Astrocyte of the cerebellum (primary cell): ENCODE results near the gene CEPT1.
A peak's percentile ranks its signal among the peaks of the same experiment; 100 is the strongest.

Experiments
- DNase-seq: peaks from one replicate; pipeline ENCODE4 v3.0.0-alpha.2; 2011; ENCODE audit warnings: low read depth
- H3K4me3 ChIP-seq: 2 replicates; pipeline ENCODE4 v1.5.1; 2011; ENCODE audit warnings: mild to moderate bottlenecking, low read depth, low read length, moderate library complexity
- in situ Hi-C: cut with HindIII; loops from 2 replicates; pipeline ENCODE4 v1.10.0; 2017; ENCODE audit warnings: low sequenced_read_pairs
- TF ChIP-seq, protein P1 (sequence below): IDR thresholded peaks from 2 replicates; pipeline ENCODE4 v1.5.1; 2012; ENCODE audit warnings: low read length, low read depth, moderate library complexity, mild to moderate bottlenecking; ENCODE audit errors: missing control alignments

Gene CEPT1

DNA sequence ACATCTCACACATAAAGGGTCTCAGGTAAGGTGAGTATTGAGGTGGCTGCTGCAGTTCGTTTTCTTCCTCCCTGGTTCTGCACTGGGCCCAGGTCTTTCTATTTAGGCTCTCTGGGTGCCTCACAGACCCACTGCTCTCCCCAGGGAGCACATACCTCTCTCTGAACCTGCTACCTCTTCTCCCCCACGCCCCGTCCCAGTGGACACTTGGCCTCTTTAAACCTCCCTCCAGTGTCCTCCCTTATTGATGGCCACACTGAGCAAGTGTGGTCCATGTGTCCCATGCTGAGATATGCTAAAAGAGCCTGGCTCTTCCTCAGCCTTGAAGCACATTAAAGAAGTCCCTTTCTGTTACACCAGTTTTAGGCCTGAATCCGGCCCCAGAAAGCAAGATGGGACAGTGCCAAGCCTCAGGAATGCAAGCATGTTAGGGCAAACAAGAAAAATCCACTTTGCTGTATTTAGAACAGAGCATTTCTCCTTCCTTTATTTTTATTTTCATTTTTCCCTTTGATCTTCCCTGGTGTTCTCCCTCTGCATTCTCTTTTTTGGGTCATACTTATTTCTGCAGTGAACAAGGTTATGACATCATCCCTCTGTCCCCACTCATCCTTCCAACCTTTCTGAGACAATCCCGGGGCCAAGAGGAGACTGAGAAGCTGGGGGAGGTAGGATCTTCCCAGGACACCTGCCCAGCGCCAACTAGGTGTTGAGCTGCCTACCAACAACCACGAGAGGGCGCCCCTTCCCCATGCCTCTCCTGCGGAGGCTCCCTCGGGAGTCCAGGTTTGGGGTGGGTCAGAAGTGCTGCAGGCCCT, 82.5 kb downstream of the CEPT1 start:
- in situ Hi-C loops: loop anchor here (25.0 kb wide), 1 partner anchor 540 kb away; the partner anchor contains the start of gene DDX20
- no peak overlapping the region for H3K4me3 ChIP-seq
- peak; percentile 24 for DNase-seq
- TF ChIP-seq, protein P1, sequence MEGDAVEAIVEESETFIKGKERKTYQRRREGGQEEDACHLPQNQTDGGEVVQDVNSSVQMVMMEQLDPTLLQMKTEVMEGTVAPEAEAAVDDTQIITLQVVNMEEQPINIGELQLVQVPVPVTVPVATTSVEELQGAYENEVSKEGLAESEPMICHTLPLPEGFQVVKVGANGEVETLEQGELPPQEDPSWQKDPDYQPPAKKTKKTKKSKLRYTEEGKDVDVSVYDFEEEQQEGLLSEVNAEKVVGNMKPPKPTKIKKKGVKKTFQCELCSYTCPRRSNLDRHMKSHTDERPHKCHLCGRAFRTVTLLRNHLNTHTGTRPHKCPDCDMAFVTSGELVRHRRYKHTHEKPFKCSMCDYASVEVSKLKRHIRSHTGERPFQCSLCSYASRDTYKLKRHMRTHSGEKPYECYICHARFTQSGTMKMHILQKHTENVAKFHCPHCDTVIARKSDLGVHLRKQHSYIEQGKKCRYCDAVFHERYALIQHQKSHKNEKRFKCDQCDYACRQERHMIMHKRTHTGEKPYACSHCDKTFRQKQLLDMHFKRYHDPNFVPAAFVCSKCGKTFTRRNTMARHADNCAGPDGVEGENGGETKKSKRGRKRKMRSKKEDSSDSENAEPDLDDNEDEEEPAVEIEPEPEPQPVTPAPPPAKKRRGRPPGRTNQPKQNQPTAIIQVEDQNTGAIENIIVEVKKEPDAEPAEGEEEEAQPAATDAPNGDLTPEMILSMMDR: peak; percentile 97

DNA sequence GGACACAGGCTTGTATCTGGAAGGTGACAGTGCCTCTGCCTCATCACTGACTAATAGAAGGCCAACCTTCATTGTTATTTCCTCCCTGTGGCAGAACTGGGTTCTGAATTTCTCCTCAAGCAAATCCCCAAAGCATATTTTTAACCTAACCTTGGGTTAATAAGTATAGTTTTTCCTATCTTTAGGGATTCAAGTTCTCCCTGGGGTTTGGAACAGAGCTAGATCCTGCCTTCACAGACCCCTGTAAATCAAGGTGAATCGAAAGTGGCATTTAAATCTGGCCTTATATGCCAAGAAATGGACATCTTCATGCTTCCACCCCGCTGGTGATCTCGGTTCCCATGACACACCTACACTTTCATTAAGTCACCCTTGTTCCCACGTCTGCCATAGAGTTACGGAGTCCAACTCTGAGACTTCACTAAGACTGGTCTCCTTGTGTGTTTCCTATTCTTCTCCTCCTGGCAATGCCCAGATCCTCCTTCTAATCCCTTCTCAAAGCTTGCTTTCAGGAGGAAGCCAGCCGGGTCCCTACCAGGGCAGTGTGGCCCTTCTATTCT, 83.2 kb downstream of the CEPT1 start:
- in situ Hi-C loops: loop anchor here (25.0 kb wide), 1 partner anchor 539 kb away; the partner anchor contains the start of gene DDX20
- DNase-seq: no peak
- no peak overlapping the region for H3K4me3 ChIP-seq
- TF ChIP-seq, protein P1: no peak

DNA sequence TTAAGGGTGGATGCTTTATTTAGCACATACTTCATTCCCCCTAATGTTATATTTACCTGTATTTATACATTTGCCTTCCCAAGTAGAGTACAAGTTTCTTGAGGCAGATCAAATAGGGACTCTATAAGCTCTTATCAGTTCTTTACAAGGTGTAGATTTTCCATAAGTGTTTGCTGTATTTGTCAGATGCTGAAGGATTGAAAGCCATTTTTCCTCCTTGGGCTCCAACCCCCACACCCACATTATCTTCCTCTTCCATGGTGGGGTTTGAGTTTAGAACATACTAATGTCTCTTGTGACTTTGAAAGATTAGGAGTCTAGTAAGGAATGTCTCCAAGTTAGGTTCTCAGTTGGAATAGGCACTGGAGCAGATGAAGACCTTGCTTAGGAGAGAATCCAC, 85.1 kb downstream of the CEPT1 start:
- TF ChIP-seq, protein P1: no peak
- DNase-seq: no peak
- in situ Hi-C loops: no loop called here
- no peak overlapping the region for H3K4me3 ChIP-seq

DNA sequence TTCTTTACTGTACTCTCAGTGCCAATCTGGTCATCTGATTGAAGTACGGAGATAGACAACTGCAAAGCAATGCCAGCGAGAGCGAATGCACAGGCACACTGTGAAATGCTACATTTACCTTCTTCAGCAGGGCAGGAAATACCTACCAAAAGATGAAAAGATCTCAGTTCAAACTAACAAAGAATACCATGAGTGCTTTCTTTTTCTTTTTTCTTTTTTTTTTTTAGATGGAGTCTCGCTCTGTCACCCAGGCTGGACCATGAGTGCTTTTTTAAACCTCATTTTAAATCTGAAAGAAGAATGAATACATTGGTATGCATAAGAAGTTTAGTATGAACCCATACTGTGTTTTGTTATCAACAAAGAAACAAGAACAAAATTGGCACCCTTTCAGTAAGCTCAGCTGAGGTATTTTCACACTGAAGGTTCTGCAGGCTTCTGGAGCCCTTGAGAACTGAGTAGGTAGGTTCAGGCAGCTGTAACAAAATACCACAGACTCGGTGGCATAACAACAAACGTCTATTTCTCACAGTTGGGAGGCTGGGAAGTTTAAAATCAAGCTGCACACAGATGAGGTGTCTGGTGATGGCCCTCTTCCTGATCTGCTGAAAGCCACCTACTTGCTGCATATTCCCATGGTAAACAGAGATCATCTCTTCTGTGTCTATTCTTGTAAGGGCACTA, 85.8 kb downstream of the CEPT1 start:
- TF ChIP-seq, protein P1: no peak
- DNase-seq: peak; percentile 36
- in situ Hi-C loops: no loop called here
- no peak overlapping the region for H3K4me3 ChIP-seq

DNA sequence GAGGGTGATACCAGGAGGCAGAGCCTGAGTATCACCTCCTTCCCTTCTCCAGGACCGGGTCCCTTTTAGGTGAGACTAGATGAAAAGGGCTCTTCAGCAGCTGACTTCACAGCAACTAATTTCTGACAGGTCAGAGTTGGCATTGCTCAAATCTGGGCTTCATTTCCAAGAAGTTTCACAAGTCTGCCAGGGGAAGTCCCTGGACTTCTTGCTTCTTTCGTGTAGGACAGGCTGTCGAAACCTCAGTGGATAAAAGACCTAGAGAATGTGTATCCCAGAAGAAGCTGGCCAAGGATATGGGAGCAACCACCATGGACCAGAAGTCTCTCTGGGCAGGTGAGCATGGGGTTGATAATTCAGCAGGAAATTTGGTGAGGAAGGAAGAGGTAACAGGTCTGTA, 87.4 kb downstream of the CEPT1 start, which contains the start of gene CHI3L2:
Gene CHI3L2, plus strand, starts transcription at position 280 of the 400 bp plus-strand sequence. Its CDS starts 17 bp downstream, at position 297.
- no peak for DNase-seq
- no peak within 1 kb of the TSS for H3K4me3 ChIP-seq
- in situ Hi-C loops: no loop called here
- TF ChIP-seq, protein P1: no peak
